PC-9 (cell line): ENCODE results near the gene CTNNA3.

Source experiments
- CTCF ChIP-seq: fragments of 200-600 bp; sonication (generic); conservative IDR thresholded peaks from 2 replicates; pipeline ENCODE4 v1.6.1; 2017; ENCODE audit warnings: mixed run types, antibody characterized with exemption, mild to moderate bottlenecking, moderate library complexity
- EZH2 ChIP-seq: fragments of 200-600 bp; sonication (generic); IDR thresholded peaks from 2 replicates; pipeline ENCODE4 v1.8.0; 2017; ENCODE audit warnings: antibody characterized with exemption, low read depth

GRCh38 chr10:66398669-66399068, 1297.3 kb downstream of the CTNNA3 start:
- TF ChIP-seq CTCF (no peak), EZH2 (no peak)
